GM12878 (cell line): ENCODE results near the gene COL5A1. TPM values are rescaled to one million over a fixed set of nuclear protein-coding genes. Genes with fewer than 3 reads are reported as not detected.

Experiments
- ATAC-seq: fragments of 200-7000 bp; cut with Tn5 transposase; 3 replicates; pipeline ENCODE4 v1.9.1; 2020; ENCODE audit warnings: mild to moderate bottlenecking, moderate library complexity
- BruUV-seq: library from RNA; stranded (reverse); fragments of 400-500 nt; replicated peaks from 2 replicates; lab custom pipeline; 2021; lab: Mats Ljungman, UMichigan
- CTCF ChIA-PET: fragments of 300-600 bp; sonication (Branson Sonifier 250); formaldehyde crosslinking; extraction: SDS; loops from one replicate; lab custom pipeline; 2021; ENCODE audit warnings: inconsistent platforms; lab: Yijun Ruan, JAX
- POLR2A ChIA-PET: fragments of 350-600 bp; formaldehyde crosslinking; extraction: SDS; loops from one replicate; lab custom pipeline; 2021; ENCODE audit warnings: inconsistent platforms; lab: Charles Lee
- RAD21 ChIA-PET: fragments of 300-600 bp; sonication (Branson Sonifier 250); formaldehyde crosslinking; loops from one replicate; lab custom pipeline; 2023; ENCODE audit warnings: antibody characterized with exemption; ENCODE audit not compliant: unreplicated experiment; lab: Charles Lee
- SMC1A ChIA-PET: fragments of 300-600 bp; sonication (Branson Sonifier 250); formaldehyde crosslinking; loops from one replicate; lab custom pipeline; 2023; ENCODE audit not compliant: unreplicated experiment, uncharacterized antibody; lab: Charles Lee
- DNase-seq: peaks from one replicate; pipeline ENCODE4 v3.0.0-alpha.2; 2011; ENCODE audit warnings: low read depth, low spot score
- FAIRE-seq: peaks from 3 replicates; lab custom pipeline; 2011; peaks lifted over from hg19 to GRCh38; lab: Jason Lieb, UNC
- H2AFZ ChIP-seq: 2 replicates; pipeline ENCODE4 v1.6.0; 2011; ENCODE audit warnings: low read depth, low read length, control low read depth; ENCODE audit not compliant: control insufficient read depth
- H3K27ac ChIP-seq: 2 replicates; pipeline ENCODE4 v1.5.1; 2011; ENCODE audit warnings: control low read depth; ENCODE audit not compliant: control insufficient read depth, insufficient read depth
- H3K27me3 ChIP-seq, 2 experiments: replicated peaks in 1 of 2; 2 replicates each; pipeline versions ENCODE4 v1.6.0 to v1.6.1; 2011; ENCODE audit warnings: low read length in 1 of 2; ENCODE audit not compliant: control insufficient read depth in 2 of 2, insufficient read depth in 2 of 2
- H3K36me3 ChIP-seq, 2 experiments: 2 replicates each; pipeline ENCODE4 v1.5.1; 2011; ENCODE audit warnings: low read length in 1 of 2; ENCODE audit not compliant: control insufficient read depth in 2 of 2, insufficient read depth in 2 of 2
- H3K4me1 ChIP-seq: 2 replicates; pipeline ENCODE4 v1.6.1; 2011; ENCODE audit warnings: mild to moderate bottlenecking, low read length, moderate library complexity, mixed read lengths; ENCODE audit not compliant: control insufficient read depth, insufficient read depth
- H3K4me2 ChIP-seq: 2 replicates; pipeline ENCODE4 v1.6.0; 2011; ENCODE audit warnings: control low read depth; ENCODE audit not compliant: control insufficient read depth, insufficient read depth
- H3K4me3 ChIP-seq: fragments of 200-600 bp; sonication (generic); 2 replicates; pipeline ENCODE4 v1.5.1; 2016
- H3K79me2 ChIP-seq: 2 replicates; pipeline ENCODE4 v1.6.0; 2011; ENCODE audit warnings: low read length; ENCODE audit not compliant: control insufficient read depth, insufficient read depth
- H3K9ac ChIP-seq: 2 replicates; pipeline ENCODE4 v1.8.0; 2011; ENCODE audit warnings: low read length, control low read depth, mixed read lengths; ENCODE audit not compliant: control insufficient read depth, insufficient read depth
- H3K9me3 ChIP-seq: replicated peaks from 3 replicates; pipeline ENCODE4 v1.5.1; 2011; ENCODE audit warnings: mild to moderate bottlenecking, low read length; ENCODE audit not compliant: control insufficient read depth, insufficient read depth
- H4K20me1 ChIP-seq: 2 replicates; pipeline ENCODE4 v1.6.0; 2011; ENCODE audit not compliant: control insufficient read depth, insufficient read depth
- BCL11A ChIP-seq: IDR thresholded peaks from 2 replicates; pipeline ENCODE4 v1.6.1; 2011; ENCODE audit warnings: low read depth, low read length
- CBX3 ChIP-seq: fragments of 200-600 bp; sonication (generic); IDR thresholded peaks from 2 replicates; pipeline ENCODE4 v1.6.1; 2016; ENCODE audit warnings: low read depth, borderline replicate concordance
- STAT1 ChIP-seq: fragments of 450-650 bp; conservative IDR thresholded peaks from 2 replicates; pipeline ENCODE4 v1.6.1; 2014; ENCODE audit warnings: antibody characterized with exemption, mild to moderate bottlenecking
- WRNIP1 ChIP-seq: IDR thresholded peaks from 2 replicates; pipeline ENCODE4 v1.6.1; 2011; ENCODE audit warnings: low read depth, low read length, improper control_type of control experiment, borderline replicate concordance
- ZNF622 ChIP-seq: fragments of 450-650 bp; IDR thresholded peaks from 2 replicates; pipeline ENCODE4 v1.6.1; 2017; ENCODE audit warnings: mild to moderate bottlenecking, inconsistent platforms
- WGBS: methylation state at CpG from one replicate; pipeline ENCODE4 v1.1.6; 2016; ENCODE audit warnings: low lambda C conversion rate; ENCODE audit not compliant: insufficient replicate concordance, insufficient coverage; ENCODE audit errors: missing lambda C conversion rate; 5-methylcytosine and 5-hydroxymethylcytosine counted together
- in situ Hi-C: fragments of 300-500 bp; cut with MboI; formaldehyde crosslinking; loops from 9 replicates; pipeline ENCODE4 v1.14.3; 2018; ENCODE audit warnings: mixed read lengths
- intact Hi-C: fragments of 100-400 bp; cut with micrococcal nuclease; formaldehyde crosslinking; loops from one replicate; pipeline ENCODE4 v1.14.2; 2022; ENCODE audit not compliant: unreplicated experiment
- polyA plus RNA-seq, 11 experiments: library from polyadenylated mRNA; depleted of rRNA in 4 of 11; unstranded in 6 of 11; stranded (reverse) in 5 of 11; fragments of >200 nt; fragmentation: Nextera tagmentation in 4 of 11; fragmentation: Illumina TruSeq in 1 of 11; extraction: Ambion mirVana in 4 of 11; extraction: Trizol in 1 of 11; gene quantifications; 1 replicate in 1 of 11; 2 replicates in 10 of 11; pipeline versions ENCODE4 v1.2.1 to v1.2.3, GENCODE V29; 2011 to 2016; ENCODE audit warnings: inconsistent platforms in 2 of 11, missing spikeins in 2 of 11, low read depth in 1 of 11
- total RNA-seq, 4 experiments: library from RNA; depleted of rRNA in 3 of 4; stranded (reverse); fragments of >200 nt in 3 of 4; fragmentation: Illumina TruSeq in 1 of 4; extraction: Trizol in 1 of 4; gene quantifications; 2 replicates each; pipeline versions ENCODE4 v1.2.1 to v1.2.3, GENCODE V29; 2013 to 2021
- TF ChIP-seq, protein P1 (sequence below): IDR thresholded peaks from 2 replicates; pipeline ENCODE4 v1.6.1; 2012; ENCODE audit warnings: low read length, inconsistent platforms
- TF ChIP-seq, protein P2 (sequence below): fragments of 450-650 bp; IDR thresholded peaks from 2 replicates; pipeline ENCODE4 v1.6.1; 2017; ENCODE audit warnings: mild to moderate bottlenecking
- TF ChIP-seq, protein P3 (sequence below): IDR thresholded peaks from 2 replicates; pipeline ENCODE4 v1.6.1; 2012; ENCODE audit warnings: low read depth, low read length, improper control_type of control experiment

Gene COL5A1
- total and polyA plus RNA-seq, 10 of the 15 experiments (the other 5 are each of a cell fraction or from before 2014, with no cell fraction given), result under 0.01 to 0.15 (median 0.13) TPM; not detected in 4

DNA sequence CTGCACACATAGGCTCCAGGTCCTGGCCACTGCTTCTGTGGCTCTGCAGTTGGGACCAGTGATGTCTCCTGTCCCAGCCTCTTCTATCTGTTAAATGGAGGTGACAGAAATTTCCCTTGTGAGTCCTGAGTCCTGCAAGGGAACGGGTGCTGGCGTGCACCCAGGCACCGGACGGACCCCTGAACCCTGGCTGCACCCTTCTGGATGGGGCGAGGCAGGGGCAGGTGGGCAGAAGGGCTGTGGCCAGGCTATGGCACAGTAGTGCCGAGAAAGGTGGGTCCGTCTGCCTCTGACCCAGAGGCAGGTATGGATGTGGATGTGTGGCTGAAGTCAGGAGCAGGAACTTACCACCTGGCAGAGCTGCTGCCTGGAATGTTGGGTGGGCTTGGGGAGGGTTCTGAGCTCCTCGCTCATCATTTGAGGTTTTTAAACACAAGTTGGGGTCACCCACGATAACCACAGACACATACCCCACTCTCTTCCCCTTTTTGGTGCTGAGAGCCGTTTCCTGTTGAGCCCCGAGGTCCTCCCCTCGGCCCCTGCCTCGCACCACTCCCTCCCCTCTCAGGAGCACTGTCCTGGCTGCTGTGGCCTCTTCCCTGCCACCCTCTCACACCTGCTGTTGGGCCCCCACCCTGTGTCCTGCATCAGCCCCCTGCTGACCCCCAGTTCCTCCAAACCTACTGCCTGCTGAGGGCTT is 82.0 kb downstream of the COL5A1 start:
- intact Hi-C loops, result no loop called here
- WGBS, result 3% methylated on average over 13 of the region's 13 CpGs
- no peak for ATAC-seq
- H3K79me2 ChIP-seq, result no peaks in the 10 kb centered on the region
- no peaks in the 10 kb centered on the region for H3K36me3 ChIP-seq
- no peak overlapping the region for H3K4me2 ChIP-seq
- no peaks in the 10 kb centered on the region for H3K4me1 ChIP-seq
- H3K9me3 ChIP-seq, result no peaks in the 10 kb centered on the region
- H4K20me1 ChIP-seq, result no peaks in the 10 kb centered on the region
- no TSS peak for BruUV-seq
- no peak for FAIRE-seq
- TF ChIP-seq CBX3, result no peak
- no peak for TF ChIP-seq STAT1
- TF ChIP-seq BCL11A, result no peak
- TF ChIP-seq, protein P1, sequence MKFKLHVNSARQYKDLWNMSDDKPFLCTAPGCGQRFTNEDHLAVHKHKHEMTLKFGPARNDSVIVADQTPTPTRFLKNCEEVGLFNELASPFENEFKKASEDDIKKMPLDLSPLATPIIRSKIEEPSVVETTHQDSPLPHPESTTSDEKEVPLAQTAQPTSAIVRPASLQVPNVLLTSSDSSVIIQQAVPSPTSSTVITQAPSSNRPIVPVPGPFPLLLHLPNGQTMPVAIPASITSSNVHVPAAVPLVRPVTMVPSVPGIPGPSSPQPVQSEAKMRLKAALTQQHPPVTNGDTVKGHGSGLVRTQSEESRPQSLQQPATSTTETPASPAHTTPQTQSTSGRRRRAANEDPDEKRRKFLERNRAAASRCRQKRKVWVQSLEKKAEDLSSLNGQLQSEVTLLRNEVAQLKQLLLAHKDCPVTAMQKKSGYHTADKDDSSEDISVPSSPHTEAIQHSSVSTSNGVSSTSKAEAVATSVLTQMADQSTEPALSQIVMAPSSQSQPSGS, result no peak
- TF ChIP-seq, protein P2, sequence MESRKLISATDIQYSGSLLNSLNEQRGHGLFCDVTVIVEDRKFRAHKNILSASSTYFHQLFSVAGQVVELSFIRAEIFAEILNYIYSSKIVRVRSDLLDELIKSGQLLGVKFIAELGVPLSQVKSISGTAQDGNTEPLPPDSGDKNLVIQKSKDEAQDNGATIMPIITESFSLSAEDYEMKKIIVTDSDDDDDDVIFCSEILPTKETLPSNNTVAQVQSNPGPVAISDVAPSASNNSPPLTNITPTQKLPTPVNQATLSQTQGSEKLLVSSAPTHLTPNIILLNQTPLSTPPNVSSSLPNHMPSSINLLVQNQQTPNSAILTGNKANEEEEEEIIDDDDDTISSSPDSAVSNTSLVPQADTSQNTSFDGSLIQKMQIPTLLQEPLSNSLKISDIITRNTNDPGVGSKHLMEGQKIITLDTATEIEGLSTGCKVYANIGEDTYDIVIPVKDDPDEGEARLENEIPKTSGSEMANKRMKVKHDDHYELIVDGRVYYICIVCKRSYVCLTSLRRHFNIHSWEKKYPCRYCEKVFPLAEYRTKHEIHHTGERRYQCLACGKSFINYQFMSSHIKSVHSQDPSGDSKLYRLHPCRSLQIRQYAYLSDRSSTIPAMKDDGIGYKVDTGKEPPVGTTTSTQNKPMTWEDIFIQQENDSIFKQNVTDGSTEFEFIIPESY, result no peak
- TF ChIP-seq WRNIP1, result no peak
- TF ChIP-seq, protein P3, sequence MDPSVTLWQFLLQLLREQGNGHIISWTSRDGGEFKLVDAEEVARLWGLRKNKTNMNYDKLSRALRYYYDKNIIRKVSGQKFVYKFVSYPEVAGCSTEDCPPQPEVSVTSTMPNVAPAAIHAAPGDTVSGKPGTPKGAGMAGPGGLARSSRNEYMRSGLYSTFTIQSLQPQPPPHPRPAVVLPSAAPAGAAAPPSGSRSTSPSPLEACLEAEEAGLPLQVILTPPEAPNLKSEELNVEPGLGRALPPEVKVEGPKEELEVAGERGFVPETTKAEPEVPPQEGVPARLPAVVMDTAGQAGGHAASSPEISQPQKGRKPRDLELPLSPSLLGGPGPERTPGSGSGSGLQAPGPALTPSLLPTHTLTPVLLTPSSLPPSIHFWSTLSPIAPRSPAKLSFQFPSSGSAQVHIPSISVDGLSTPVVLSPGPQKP, result no peak
- no peak for TF ChIP-seq ZNF622
- ChIA-PET CTCF (no interaction called here), RAD21 (no interaction called here), SMC1A (no interaction called here), POLR2A (no interaction called here)
- no peak for DNase-seq
- no peak overlapping the region for H3K4me3 ChIP-seq
- H3K9ac ChIP-seq, result no peak overlapping the region
- in situ Hi-C loops, result no loop called here
- H3K27me3 ChIP-seq, result no peaks in the 10 kb centered on the region; a peak in 2 of 4 replicates
- no peak overlapping the region for H2AFZ ChIP-seq
- H3K27ac ChIP-seq, result no peak overlapping the region
